KOPT-K1 (cell line): ENCODE results near the gene SLITRK3.

Experiments used
- H3K27ac ChIP-seq: fragments of 200-600 bp; sonication (generic); 2 replicates; pipeline ENCODE4 v1.5.1; 2016; ENCODE audit warnings: antibody characterized with exemption, mild to moderate bottlenecking, low read depth, low read length; ENCODE audit not compliant: poor library complexity, severe bottlenecking
- H3K36me3 ChIP-seq: fragments of 200-600 bp; sonication (generic); 2 replicates; pipeline ENCODE4 v1.5.1; 2017; ENCODE audit warnings: antibody characterized with exemption, mild to moderate bottlenecking, low read length, moderate library complexity; ENCODE audit not compliant: insufficient read depth
- H3K9me3 ChIP-seq: fragments of 200-600 bp; sonication (generic); 2 replicates; pipeline ENCODE4 v1.5.1; 2017; ENCODE audit warnings: antibody characterized with exemption, low read length, mild to moderate bottlenecking; ENCODE audit not compliant: insufficient read depth, poor library complexity, severe bottlenecking

The SLITRK3 gene

GRCh38 chr3:165197481-165197800, 1.3 kb upstream of the SLITRK3 start:
- Histone ChIP-seq H3K36me3 (no peaks in the 10 kb centered on the region), H3K9me3 (no peaks in the 10 kb centered on the region)

DNA sequence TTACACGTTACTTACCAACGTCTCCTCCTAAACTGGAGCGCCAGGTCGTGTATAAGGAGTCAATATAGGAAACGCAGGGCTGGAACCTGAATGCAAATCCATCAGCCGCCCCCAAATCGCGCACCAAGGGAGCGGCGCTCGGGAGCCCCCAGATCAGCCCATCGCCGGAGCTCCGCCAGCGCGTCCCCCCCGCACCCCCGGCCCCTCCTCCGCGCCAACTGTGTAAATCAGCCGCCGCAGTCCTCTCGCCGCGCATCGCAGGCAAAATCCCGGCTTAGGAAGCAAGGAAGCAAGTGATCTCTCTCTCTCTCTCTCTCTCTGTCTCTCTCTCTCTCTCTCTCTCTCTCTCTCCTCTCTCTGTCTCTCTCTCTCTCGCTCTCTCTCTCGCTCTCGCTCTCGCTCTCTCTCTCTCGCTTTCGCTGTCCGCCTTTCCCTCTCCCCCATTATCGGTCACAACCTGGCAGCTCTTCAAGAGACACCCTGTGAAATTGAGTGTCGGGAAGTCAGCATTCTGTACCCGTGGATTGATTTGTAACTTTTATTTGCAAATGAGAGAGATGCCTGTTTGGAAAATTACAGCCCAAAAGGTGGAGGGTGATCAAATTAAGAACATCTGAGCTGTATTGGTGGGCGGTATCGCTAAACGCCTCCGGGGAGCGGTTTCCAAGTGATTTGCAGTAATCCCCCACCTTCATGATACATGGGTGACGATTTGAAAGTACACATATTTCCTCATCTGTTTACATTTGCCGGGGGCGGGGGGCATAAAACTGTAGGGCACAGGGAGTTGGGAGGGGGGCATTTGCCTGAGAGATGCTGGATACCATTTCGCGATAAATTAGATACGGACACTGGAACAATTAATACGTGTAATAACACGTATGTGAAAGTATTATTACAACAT, 645 bp upstream of the SLITRK3 start:
- no peak overlapping the region for H3K27ac ChIP-seq
- H3K36me3 ChIP-seq: no peaks in the 10 kb centered on the region
- H3K9me3 ChIP-seq: no peaks in the 10 kb centered on the region

More at GRCh38 chr3:165197481-165197800, 1.3 kb upstream of the SLITRK3 start:
- H3K27ac ChIP-seq: no peak overlapping the region

- no peaks in the 10 kb centered on the region for H3K9me3 ChIP-seq
- H3K27ac ChIP-seq: no peak overlapping the region
- no peaks in the 10 kb centered on the region for H3K36me3 ChIP-seq
Observed at GRCh38 chr3:165195241-165195639, 944 bp downstream of the SLITRK3 start.

DNA sequence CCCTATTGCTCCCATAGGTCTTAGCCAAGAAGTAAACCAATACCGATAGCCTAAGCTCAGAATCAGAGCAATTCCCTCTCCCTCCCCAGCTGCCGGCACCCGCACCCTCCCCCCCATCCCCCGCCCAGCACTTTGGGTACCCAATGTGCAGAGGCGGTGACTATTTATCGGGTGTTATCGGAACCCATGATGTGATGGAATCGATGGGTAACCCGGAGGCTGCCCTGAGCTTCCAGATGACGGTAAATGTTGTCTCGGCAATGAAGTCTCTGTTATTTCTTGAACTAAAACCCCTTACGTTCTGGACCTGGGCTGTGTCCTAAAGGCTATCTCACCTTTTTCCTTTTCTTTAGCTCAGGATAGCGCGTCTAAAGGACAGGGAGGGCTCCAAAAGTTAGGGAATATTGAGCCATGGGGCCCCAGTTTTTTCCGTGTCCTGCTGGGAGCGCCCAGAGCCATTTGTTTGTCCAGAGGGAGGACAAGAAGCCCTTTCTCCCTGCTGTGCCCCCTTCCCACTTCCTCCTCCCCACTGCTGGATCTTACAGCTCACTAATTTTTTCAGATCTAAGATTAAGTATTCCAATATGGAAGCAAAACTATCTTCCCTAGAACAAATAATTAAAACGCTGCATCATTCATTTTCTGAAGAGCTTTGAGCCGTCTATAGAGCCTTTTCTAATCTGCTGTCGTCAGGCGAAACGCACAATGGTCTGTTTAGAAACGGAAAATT, 1.5 kb downstream of the SLITRK3 start:
- Histone ChIP-seq H3K36me3 (no peaks in the 10 kb centered on the region), H3K27ac (no peak overlapping the region), H3K9me3 (no peaks in the 10 kb centered on the region)

- H3K36me3 ChIP-seq: no peaks in the 10 kb centered on the region
- H3K27ac ChIP-seq: no peak overlapping the region
- no peaks in the 10 kb centered on the region for H3K9me3 ChIP-seq
Observed at GRCh38 chr3:165193366-165194254, 2.6 kb downstream of the SLITRK3 start.

DNA sequence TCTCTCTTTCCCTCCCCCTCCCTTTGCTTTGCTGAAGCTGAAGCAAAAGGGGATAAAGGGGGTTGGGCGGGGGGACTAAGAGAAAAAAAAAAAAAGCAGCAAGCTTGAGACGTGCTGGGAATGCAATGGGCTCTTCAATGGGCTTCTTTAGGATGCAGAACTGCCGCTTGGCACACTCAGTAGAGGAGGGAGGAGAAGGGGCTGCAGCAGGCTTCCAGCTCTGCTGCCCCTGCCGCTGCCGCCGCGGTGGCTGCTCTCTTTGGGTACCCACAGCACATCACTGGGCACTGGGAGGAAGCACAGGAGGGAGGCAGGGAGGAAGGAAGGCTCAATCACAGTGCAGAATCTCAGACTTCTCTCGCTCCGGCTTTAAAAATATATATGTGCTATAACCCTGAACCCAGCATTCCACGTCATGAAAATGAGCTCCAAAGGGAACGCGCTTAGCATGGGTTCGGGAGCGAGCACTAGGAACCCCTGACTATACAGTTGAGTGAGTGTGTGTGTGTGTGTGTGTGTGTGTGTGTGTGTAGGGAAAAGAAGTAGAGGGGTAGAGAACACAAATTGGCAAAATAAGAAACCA, 3.5 kb downstream of the SLITRK3 start:
- H3K27ac ChIP-seq: no peak overlapping the region
- H3K36me3 ChIP-seq: no peaks in the 10 kb centered on the region
- no peaks in the 10 kb centered on the region for H3K9me3 ChIP-seq

DNA sequence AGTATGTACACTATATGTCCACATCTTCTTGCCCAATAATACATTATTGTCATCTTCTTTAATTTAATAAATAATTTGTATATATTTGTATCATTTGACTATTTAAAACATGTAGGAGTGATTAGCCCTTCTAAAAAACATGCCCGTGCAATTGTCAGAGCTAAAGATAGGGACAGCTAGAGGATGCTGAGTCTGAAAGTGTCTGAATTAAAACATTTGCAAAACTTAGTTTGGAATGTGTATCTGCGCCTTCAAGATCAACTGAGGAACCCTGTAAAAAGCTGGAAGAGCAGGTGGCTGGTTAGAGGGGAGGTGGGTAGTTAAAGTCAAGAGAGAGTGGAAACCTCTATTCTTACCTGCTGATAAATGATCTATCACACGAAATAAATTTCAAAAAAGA, 4.7 kb downstream of the SLITRK3 start:
- no peaks in the 10 kb centered on the region for H3K9me3 ChIP-seq
- no peak overlapping the region for H3K27ac ChIP-seq
- no peaks in the 10 kb centered on the region for H3K36me3 ChIP-seq

GRCh38 chr3:165188452-165188851, 7.7 kb downstream of the SLITRK3 start:
- H3K9me3 ChIP-seq: no peaks in the 10 kb centered on the region
- no peaks in the 10 kb centered on the region for H3K36me3 ChIP-seq
- no peak overlapping the region for H3K27ac ChIP-seq

DNA sequence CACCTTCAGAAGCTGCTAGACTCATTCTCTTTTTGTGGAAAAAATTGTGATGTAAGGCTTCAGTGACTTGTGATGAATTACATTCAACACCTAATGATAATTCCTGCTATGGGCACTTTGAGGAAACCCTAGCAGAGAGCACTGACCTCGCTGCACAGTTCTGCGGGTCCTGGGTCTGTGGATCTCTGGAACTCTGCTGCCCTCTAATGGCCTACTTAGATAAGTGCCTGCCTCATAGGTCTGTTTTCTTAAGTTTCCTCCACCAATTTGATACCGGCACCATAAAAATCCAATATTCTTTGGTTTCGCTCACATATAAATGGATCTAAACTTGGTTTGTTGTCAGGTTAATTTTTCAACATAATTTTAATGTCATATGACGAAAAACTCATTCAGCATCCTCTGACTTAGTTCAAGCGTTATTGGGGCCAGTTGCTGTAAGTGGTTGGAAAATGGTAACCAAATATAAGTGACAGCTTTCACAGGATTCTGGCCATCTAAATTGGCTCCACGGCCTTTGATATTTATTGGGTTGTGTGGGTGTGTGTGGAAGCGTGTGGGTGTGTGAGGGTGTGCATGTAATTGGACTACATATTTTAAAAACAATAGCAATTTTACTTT, 10.4 kb downstream of the SLITRK3 start:
- Histone ChIP-seq H3K36me3 (no peaks in the 10 kb centered on the region), H3K27ac (no peak overlapping the region), H3K9me3 (no peaks in the 10 kb centered on the region)

DNA sequence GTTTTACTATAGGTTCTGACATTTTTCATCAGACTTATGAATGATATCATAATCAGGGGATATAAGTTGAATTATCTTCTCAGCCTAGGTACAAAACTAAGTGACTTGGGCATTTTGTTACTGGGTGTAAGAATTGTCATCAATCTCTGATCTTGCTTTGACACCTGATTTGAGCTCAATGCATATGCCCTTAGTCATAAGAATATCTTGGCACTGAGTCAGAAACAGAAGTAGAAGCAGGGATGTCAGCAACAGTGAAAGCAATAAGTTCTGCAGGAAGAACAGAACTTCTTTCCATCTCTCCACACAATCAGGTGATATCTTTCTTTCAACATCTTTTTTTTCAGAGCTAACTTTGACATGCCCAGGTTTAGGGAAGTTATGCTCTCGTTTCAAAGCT, 14.6 kb downstream of the SLITRK3 start:
- Histone ChIP-seq H3K36me3 (no peaks in the 10 kb centered on the region), H3K9me3 (no peaks in the 10 kb centered on the region), H3K27ac (no peak overlapping the region)

- H3K27ac ChIP-seq: no peak overlapping the region
- H3K36me3 ChIP-seq: no peaks in the 10 kb centered on the region
- H3K9me3 ChIP-seq: no peaks in the 10 kb centered on the region
Observed at GRCh38 chr3:165170236-165170635, 25.9 kb downstream of the SLITRK3 start.

DNA sequence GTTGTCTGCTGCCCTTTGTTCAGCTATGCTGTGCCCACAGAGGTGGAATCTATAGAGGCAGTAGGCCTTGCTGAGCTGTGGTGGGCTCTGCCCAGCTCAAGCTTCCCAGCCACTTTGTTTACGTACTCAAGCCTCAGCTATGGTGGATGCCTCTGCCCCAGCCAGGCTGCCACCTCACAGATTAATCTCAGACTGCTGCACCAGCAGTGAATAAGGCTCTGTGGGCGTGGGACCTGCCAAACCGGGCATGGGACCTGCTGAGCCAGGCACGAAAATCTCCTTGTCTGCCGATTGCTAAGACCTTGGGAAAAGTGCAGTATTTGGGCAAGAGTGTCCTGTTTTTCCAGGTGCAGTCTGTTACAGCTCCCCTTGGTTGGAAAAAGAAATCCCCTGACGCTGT, 26.8 kb downstream of the SLITRK3 start:
- Histone ChIP-seq H3K36me3 (no peaks in the 10 kb centered on the region), H3K9me3 (no peaks in the 10 kb centered on the region), H3K27ac (no peak overlapping the region)

DNA sequence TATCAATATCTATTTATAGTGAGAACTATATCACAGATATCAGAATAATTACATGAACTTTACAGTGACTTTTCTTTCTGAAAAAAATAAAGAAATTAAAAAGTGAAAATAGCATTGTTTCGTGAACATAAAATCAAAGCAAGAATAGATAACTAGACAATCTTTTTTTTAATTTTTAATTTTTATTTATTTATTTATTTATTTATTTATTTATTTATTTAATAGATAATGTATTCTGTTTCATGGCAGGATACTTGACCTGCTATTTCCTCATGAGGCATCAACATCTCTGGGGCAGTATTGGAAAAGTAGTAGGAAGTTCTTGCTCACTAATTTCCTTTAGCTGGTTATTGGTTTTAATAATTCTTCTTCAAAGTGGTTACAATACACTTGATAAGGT, 33.3 kb downstream of the SLITRK3 start:
- Histone ChIP-seq H3K36me3 (no peaks in the 10 kb centered on the region), H3K27ac (no peak overlapping the region), H3K9me3 (no peaks in the 10 kb centered on the region)

DNA sequence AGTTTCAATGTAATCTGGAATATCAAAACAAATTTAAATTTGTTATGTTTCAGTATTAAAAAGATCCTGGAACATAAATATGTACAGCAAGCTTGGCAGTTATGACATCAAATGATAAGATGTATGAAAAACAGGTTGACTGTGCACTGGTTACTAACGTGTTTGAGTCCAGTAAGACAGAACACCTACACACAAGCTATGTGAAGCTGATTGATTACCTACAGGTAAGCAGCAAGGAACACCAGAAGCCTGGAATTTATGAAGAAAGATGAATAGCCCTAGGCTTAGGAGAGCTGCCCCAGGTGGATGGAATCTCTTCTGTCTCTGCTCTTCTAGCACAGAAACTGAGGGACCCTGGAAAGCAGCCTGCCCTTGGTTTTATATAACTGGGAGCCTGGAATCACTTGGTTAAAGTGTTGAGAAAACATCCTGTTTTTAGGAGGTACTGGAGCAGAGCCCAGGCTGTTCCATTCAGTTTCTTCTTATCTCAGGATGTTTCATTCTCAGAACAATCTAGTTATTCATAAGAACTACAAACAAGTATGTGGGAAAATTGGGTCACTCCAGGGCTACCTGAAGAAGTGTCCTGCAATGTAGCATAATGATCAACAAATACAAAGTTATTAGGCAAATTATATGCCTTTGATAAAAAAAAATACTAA, 36.3 kb downstream of the SLITRK3 start:
- Histone ChIP-seq H3K9me3 (no peaks in the 10 kb centered on the region), H3K27ac (no peak overlapping the region), H3K36me3 (no peaks in the 10 kb centered on the region)
